ENCODE data around the gene ADCY2.

GRCh38 chr5:7468742-7469141 lies 72.8 kb downstream of the ADCY2 start:
- TF ChIP-seq CTCF (conservative IDR thresholded peaks at IDR 0.05; ENCODE audit: low read depth in 2 of 2) (no peak), NANOG (IDR thresholded peaks at IDR 0.05; ENCODE audit: borderline replicate concordance) (no peak), EZH2 (IDR thresholded peaks at IDR 0.05; ENCODE audit: low read depth, unreplicated experiment) (no peak), REST (IDR thresholded peaks at IDR 0.05; ENCODE audit: unreplicated experiment) (no peak), ZNF114 (CRISPR knock-in tag; IDR thresholded peaks at IDR 0.05) (no peak), STAT1 (IDR thresholded peaks at IDR 0.05; ENCODE audit: unreplicated experiment) (no peak), POLR2AphosphoS5 (IDR thresholded peaks at IDR 0.05; ENCODE audit: low read depth) (no peak), EZH2phosphoT487 (IDR thresholded peaks at IDR 0.05; ENCODE audit: unreplicated experiment) (no peak), ZNF331 (CRISPR knock-in tag; IDR thresholded peaks at IDR 0.05; ENCODE audit: low read depth) (no peak)

All from GM23338 (cell line).